A673 (cell line): Measurements from ENCODE around the gene OS9. TPM values are rescaled to one million over a fixed set of nuclear protein-coding genes. Genes with fewer than 3 reads are reported as not detected.

Experiments used
- BruUV-seq: library from RNA; stranded (reverse); fragments of 400-500 nt; replicated peaks from 2 replicates; lab custom pipeline; 2021; lab: Mats Ljungman, UMichigan
- CTCF ChIA-PET: fragments of 300-600 bp; sonication (Branson Sonifier 250); formaldehyde crosslinking; loops from one replicate; lab custom pipeline; 2022; ENCODE audit warnings: antibody characterized with exemption; lab: Charles Lee
- POLR2A ChIA-PET: fragments of 300-600 bp; sonication (Branson Sonifier 250); formaldehyde crosslinking; loops from one replicate; lab custom pipeline; 2022; ENCODE audit warnings: antibody characterized with exemption; ENCODE audit not compliant: low non-redundant PET; lab: Charles Lee
- DNase-seq: peaks from one replicate; pipeline ENCODE4 v3.0.0-alpha.2; 2015; ENCODE audit warnings: low spot score
- H3K27ac ChIP-seq: fragments of 200-600 bp; sonication (generic); 2 replicates; pipeline ENCODE4 v1.5.1; 2016; ENCODE audit warnings: mixed run types, low read depth, mild to moderate bottlenecking, mixed read lengths, antibody characterized with exemption, low read length; ENCODE audit not compliant: poor library complexity, severe bottlenecking
- H3K27me3 ChIP-seq: fragments of 200-600 bp; sonication (generic); replicated peaks from 2 replicates; pipeline ENCODE4 v1.6.1; 2017; ENCODE audit warnings: mixed run types, low read depth, mild to moderate bottlenecking, mixed read lengths, antibody characterized with exemption, low read length; ENCODE audit not compliant: insufficient read depth, poor library complexity
- H3K36me3 ChIP-seq: fragments of 200-600 bp; sonication (generic); 2 replicates; pipeline ENCODE4 v1.6.1; 2016; ENCODE audit warnings: mixed run types, mild to moderate bottlenecking, mixed read lengths, antibody characterized with exemption, low read length; ENCODE audit not compliant: insufficient read depth, poor library complexity, severe bottlenecking
- H3K4me1 ChIP-seq: fragments of 200-600 bp; sonication (generic); 2 replicates; pipeline ENCODE4 v1.6.1; 2017; ENCODE audit warnings: mixed run types, mild to moderate bottlenecking, mixed read lengths, antibody characterized with exemption, low read length; ENCODE audit not compliant: insufficient read depth, poor library complexity, severe bottlenecking
- H3K4me3 ChIP-seq: fragments of 200-600 bp; sonication (generic); 2 replicates; pipeline ENCODE4 v1.5.1; 2016; ENCODE audit warnings: low read depth, mixed run types, mild to moderate bottlenecking, mixed read lengths, low read length; ENCODE audit not compliant: poor library complexity, severe bottlenecking
- H3K9me3 ChIP-seq: fragments of 200-600 bp; sonication (generic); 2 replicates; pipeline ENCODE4 v1.6.1; 2016; ENCODE audit warnings: mixed run types, low read depth, mild to moderate bottlenecking, mixed read lengths, antibody characterized with exemption, low read length; ENCODE audit not compliant: poor library complexity, severe bottlenecking
- CTCF ChIP-seq: fragments of 300-800, 200-600 bp; sonication (generic); conservative IDR thresholded peaks from 2 replicates; pipeline ENCODE4 v1.5.1; 2017; ENCODE audit warnings: low read depth, mild to moderate bottlenecking, antibody characterized with exemption, low read length, moderate library complexity, mixed read lengths
- EZH2 ChIP-seq: fragments of 200-600 bp; sonication (generic); IDR thresholded peaks from 2 replicates; pipeline ENCODE4 v1.6.1; 2017; ENCODE audit warnings: borderline replicate concordance, low read depth, mild to moderate bottlenecking, mixed read lengths, antibody characterized with exemption, low read length; ENCODE audit not compliant: poor library complexity, severe bottlenecking
- intact Hi-C: fragments of 100-400 bp; cut with micrococcal nuclease; formaldehyde crosslinking; loops from one replicate; pipeline ENCODE4 v1.10.0; 2022; ENCODE audit not compliant: unreplicated experiment
- total RNA-seq: library from RNA; stranded (reverse); gene quantifications from 2 replicates; pipeline ENCODE4 v1.2.3, GENCODE V29; 2021

Gene OS9
- total RNA-seq, 1 experiment from 2014 or later, result 142 TPM

GRCh38 chr12:57741844-57742738, 48.2 kb downstream of the OS9 start:
- Histone ChIP-seq H3K4me3 (no peak overlapping the region), H3K4me1 (peaks cover 29% of the 10 kb centered on the region), H3K27ac (no peak overlapping the region), H3K36me3 (peaks cover 10% of the 10 kb centered on the region), H3K9me3 (no peaks in the 10 kb centered on the region), H3K27me3 (peaks cover 7% of the 10 kb centered on the region)
- POLR2A ChIA-PET, result interaction anchor here (0.6 kb wide), 1 partner anchor 189 kb away, joined by 3 read pairs; no protein-coding TSS in a partner anchor
- no peak for DNase-seq
- BruUV-seq, result no TSS peak
- CTCF ChIA-PET, result no interaction called here
- intact Hi-C loops, result loop anchor here (5.0 kb wide), 1 partner anchor 280 kb away; no protein-coding TSS in a partner anchor
- TF ChIP-seq CTCF, result no peak
- TF ChIP-seq EZH2, result no peak

DNA sequence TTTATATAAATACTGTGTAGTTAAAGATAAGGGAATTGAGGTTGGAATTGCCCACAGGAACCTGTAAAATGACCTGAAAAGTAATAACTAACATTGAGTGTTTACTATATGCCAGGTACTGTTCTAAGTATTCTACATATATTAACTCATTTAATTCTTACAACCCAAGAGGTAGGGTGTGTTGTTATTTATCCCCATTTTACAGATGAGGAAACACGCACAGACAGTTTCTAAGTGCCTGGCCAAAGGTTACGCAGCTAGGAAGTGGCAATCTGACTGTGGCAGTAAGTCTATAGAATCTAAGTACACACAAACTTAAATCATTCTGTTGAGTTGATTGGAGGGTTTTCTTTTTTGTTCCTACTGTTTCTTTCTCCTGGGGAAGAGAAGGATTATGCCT, 49.8 kb downstream of the OS9 start:
- TF ChIP-seq EZH2 (no peak), CTCF (no peak)
- BruUV-seq, result no TSS peak
- intact Hi-C loops, result loop anchor here (5.0 kb wide), 1 partner anchor 281 kb away; no protein-coding TSS in a partner anchor
- Histone ChIP-seq H3K4me1 (peaks cover 22% of the 10 kb centered on the region), H3K27me3 (no peaks in the 10 kb centered on the region), H3K9me3 (no peaks in the 10 kb centered on the region), H3K4me3 (peak overlapping the region; percentile 60), H3K27ac (peak overlapping the region; percentile 97), H3K36me3 (peaks cover 23% of the 10 kb centered on the region)
- ChIA-PET CTCF (no interaction called here), POLR2A (no interaction called here)
- DNase-seq, result no peak

GRCh38 chr12:57744194-57744776, 50.4 kb downstream of the OS9 start:
- H3K4me3 ChIP-seq, result peak overlapping the region; percentile 60
- peaks cover 28% of the 10 kb centered on the region for H3K36me3 ChIP-seq
- H3K9me3 ChIP-seq, result no peaks in the 10 kb centered on the region
- no peak for DNase-seq
- ChIA-PET CTCF (interaction anchor here (1.4 kb wide), 1 partner anchor 18 kb away, joined by 15 read pairs; no protein-coding TSS in a partner anchor), POLR2A (interaction anchor here (0.6 to 1.1 kb wide), 4 partner anchors 15 to 227 kb away, joined by 6 to 9 read pairs (median 8); partner anchors contain the start of gene ARHGEF25)
- peaks cover 18% of the 10 kb centered on the region for H3K4me1 ChIP-seq
- TF ChIP-seq CTCF (no peak), EZH2 (no peak)
- peak overlapping the region; percentile 97 for H3K27ac ChIP-seq
- intact Hi-C loops, result loop anchor here (5.0 kb wide), 1 partner anchor 282 kb away; no protein-coding TSS in a partner anchor
- BruUV-seq, result no TSS peak
- no peaks in the 10 kb centered on the region for H3K27me3 ChIP-seq
